ENCODE results near the gene CSPG5. TPM values are rescaled to one million over a fixed set of nuclear protein-coding genes. Genes with fewer than 3 reads are reported as not detected.

CSPG5 gene
- total RNA-seq, 1 donor from 2014 or later, result 2.2 TPM

DNA sequence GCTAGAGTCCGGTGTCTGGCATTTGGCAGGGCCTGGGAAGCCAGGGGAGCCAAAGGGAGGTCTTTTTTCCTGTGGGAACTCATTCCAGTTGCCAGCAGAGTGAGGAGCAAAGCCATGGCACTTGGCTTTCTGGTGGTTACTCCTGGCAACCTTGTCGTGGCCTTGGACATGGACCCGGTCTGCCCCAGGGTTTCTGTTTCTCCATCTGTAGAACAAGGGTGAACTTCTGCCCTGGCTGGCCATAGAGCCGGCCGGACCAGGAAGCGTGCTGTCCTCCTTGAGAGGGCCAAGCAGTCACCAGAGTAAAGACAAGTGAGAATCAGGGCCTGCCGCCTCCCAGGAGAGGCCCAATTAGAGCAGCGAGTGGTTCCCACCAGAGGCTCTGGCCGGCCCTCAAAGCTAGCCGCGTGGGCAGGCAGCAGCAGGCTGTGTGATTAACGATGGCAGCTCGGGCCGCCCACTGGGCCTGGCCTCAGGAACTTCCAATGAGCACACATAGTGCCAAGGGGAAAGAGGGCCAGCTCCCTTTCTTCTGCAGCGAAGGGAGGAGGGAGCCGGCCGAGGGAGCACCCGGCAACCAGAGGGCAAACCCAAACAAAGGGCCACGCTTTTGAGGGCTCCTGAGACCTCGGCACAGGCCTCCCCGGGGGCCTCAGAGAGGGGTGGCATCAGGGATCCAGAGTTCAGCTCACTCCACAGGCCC is 36.0 kb downstream of the CSPG5 start:
- TF ChIP-seq, protein P1, sequence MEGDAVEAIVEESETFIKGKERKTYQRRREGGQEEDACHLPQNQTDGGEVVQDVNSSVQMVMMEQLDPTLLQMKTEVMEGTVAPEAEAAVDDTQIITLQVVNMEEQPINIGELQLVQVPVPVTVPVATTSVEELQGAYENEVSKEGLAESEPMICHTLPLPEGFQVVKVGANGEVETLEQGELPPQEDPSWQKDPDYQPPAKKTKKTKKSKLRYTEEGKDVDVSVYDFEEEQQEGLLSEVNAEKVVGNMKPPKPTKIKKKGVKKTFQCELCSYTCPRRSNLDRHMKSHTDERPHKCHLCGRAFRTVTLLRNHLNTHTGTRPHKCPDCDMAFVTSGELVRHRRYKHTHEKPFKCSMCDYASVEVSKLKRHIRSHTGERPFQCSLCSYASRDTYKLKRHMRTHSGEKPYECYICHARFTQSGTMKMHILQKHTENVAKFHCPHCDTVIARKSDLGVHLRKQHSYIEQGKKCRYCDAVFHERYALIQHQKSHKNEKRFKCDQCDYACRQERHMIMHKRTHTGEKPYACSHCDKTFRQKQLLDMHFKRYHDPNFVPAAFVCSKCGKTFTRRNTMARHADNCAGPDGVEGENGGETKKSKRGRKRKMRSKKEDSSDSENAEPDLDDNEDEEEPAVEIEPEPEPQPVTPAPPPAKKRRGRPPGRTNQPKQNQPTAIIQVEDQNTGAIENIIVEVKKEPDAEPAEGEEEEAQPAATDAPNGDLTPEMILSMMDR (conservative IDR thresholded peaks at IDR 0.05; ENCODE audit: low read depth, low read length), result no peak

DNA sequence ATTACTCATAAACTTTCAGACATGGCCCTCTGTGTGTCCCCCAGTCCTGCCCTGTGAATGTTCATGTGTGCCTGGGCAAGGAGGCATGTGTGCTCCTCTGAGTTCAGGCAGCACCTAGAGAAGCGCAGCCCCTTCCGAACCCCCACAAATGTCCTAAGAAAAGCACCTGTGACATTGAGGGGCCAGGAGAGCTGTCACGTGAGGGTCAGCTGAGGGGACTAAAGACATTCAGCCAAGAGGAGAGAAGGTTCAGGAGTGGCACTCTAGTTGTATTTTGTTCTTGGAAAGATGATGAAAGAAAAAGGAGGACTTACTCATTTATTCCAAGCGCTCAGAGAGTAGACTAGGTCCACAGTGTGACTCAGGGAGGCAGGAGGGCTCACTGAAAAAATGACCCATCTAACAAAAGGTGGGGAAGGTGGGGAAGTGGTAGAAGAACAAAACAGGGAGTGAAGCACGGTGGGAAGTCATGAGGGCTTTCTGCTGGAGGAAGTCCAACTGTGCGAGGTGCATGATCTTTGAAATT is 37.0 kb downstream of the CSPG5 start:
- H3K4me3 ChIP-seq (ENCODE audit: low read depth, low read length), result no peak overlapping the region
- DNase-seq (ENCODE audit: low read depth), result no peak
- TF ChIP-seq, protein P1 (conservative IDR thresholded peaks at IDR 0.05; ENCODE audit: low read depth, low read length), result no peak

More for the DNA sequence above, 36.0 kb downstream of the CSPG5 start:
- no peak overlapping the region for H3K4me3 ChIP-seq (ENCODE audit: low read depth, low read length)
- no peak for DNase-seq (ENCODE audit: low read depth)

DNA sequence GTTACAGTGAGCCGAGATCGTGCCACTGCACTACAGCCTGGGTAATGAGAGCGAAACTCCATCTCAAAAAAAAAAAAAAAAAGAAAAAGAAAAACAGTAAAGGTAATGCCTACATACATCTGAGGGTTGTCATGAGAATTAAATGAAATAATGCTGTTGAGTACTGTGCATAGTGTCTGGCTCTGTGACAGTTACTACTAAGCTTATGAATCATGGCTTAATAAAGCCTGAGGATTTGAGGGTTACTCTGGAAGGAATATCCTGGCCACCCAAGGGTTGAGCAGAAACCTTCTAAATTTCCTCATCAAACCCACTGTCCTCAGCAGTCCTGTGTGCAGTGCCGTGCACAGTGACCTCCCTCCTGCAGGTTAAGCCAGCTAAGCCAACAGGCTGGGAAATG is 38.4 kb downstream of the CSPG5 start:
- TF ChIP-seq, protein P1 (conservative IDR thresholded peaks at IDR 0.05; ENCODE audit: low read depth, low read length), result no peak
- no peak for DNase-seq (ENCODE audit: low read depth)
- H3K4me3 ChIP-seq (ENCODE audit: low read depth, low read length), result no peak overlapping the region

DNA sequence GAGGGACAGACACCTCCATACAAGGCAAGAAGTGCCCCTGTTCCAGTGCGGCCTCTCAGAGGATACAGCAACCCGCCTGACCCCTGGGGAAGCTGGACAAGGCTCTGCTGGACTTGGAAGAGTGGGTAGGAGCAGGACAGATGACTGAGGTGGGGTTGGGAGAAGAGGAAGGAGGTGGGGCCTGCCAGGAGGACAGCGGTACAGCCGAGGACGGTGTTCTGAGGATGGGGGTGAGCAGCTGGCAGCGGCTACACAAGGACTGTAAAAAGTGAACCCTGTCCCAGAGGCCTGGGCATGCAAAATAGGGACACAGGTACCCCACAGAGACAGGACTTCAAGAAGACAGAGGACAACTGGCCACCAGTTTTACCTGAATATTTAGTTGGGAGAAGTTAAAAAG is 41.7 kb downstream of the CSPG5 start:
- H3K4me3 ChIP-seq (ENCODE audit: low read depth, low read length), result no peak overlapping the region
- no peak for DNase-seq (ENCODE audit: low read depth)
- TF ChIP-seq, protein P1 (conservative IDR thresholded peaks at IDR 0.05; ENCODE audit: low read depth, low read length), result no peak

DNA sequence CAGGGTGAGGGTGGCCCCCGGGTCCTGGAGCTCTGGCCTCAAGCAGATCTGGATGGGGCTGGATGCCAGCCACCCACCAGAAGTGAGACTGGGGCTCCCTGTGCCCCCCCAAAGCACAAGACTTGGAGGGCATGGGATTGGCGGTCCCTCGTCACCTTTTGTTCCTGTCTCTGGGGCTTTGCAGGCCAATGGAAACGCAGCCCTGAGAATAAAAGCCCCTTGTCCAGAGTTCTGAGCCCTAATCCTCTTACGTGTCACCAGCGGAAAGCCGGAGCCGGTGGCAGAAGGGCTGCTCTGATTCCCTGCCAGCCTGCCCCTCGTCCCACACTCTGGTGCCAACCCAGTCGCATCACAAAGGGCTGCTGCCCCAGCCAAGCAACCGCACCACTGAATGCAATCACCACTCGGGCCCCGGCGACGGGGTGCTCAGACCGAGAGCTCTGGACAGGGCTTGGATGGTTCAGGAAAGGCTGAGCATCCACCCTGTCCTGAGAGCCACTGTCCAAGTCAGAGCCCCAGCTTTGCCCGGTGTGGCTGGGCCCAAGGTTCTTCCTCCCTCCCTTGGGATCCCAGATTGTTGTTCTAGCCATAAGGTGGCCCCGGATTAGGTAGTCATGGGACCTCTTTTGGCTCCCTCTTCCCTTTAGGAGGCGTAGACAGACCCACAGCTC is 42.3 kb downstream of the CSPG5 start:
- TF ChIP-seq, protein P1 (conservative IDR thresholded peaks at IDR 0.05; ENCODE audit: low read depth, low read length), result no peak
- no peak overlapping the region for H3K4me3 ChIP-seq (ENCODE audit: low read depth, low read length)
- DNase-seq (ENCODE audit: low read depth), result no peak

DNA sequence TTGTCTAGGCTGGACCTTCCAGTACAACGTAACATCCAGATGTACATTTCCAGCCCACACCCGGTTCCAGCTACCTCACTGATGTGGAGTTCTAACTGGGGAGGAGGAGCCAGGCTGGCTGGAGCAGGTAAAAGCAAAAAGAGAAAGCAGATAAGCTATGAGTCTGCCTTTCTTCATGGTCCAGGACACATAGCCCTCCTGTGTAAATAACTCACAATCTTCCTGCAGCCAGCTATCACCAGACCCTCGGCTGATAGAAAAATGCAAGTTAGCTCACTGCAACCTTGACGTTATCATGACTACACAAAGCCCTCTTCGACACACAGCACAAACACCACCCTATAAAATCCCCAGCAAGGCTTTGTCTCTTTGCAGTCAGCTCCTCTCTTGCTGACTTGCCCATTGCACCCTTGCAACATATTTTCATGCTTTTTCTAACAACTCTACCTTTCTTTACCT is 44.6 kb downstream of the CSPG5 start:
- DNase-seq (ENCODE audit: low read depth), result no peak
- TF ChIP-seq, protein P1 (conservative IDR thresholded peaks at IDR 0.05; ENCODE audit: low read depth, low read length), result no peak
- no peak overlapping the region for H3K4me3 ChIP-seq (ENCODE audit: low read depth, low read length)
